ENCODE measurements around the gene PRSS57. TPM values are rescaled to one million over a fixed set of nuclear protein-coding genes. Genes with fewer than 3 reads are reported as not detected.

The PRSS57 gene
- total and polyA plus RNA-seq, 2 of the 13 experiments (the other 11 are each of a cell fraction or from before 2014, with no cell fraction given) = 0.12 TPM; not detected in 1

- no peak for TF ChIP-seq REST (IDR thresholded peaks at IDR 0.05; ENCODE audit: borderline replicate concordance in 1 of 2, low read depth in 1 of 2, low read length in 2 of 2)
- TF ChIP-seq MEIS1 (CRISPR knock-in tag; IDR thresholded peaks at IDR 0.05; ENCODE audit: borderline replicate concordance) = no peak
- 0 out of 2 replicates have a peak, but pooled peaks have one; percentile 0 for TF ChIP-seq ZNF724P (CRISPR knock-in tag; IDR thresholded peaks at IDR 0.05; ENCODE audit: borderline replicate concordance)
- no peak for TF ChIP-seq ZNF75D (CRISPR knock-in tag; IDR thresholded peaks at IDR 0.05; ENCODE audit: borderline replicate concordance)
- no peak for TF ChIP-seq STAT5B (CRISPR knock-in tag; IDR thresholded peaks at IDR 0.05)
- no peak for TF ChIP-seq ZNF646 (CRISPR knock-in tag; IDR thresholded peaks at IDR 0.05)
- TF ChIP-seq RFX1 (IDR thresholded peaks at IDR 0.05) = no peak
- TF ChIP-seq ZBTB25 (CRISPR knock-in tag; IDR thresholded peaks at IDR 0.05) = 0 out of 2 replicates have a peak, but pooled peaks have one; percentile 18
- TF ChIP-seq MAZ (IDR thresholded peaks at IDR 0.05; ENCODE audit: borderline replicate concordance, low read depth, low read length) = 0 out of 2 replicates have a peak, but pooled peaks have one; percentile 20
- TF ChIP-seq MAZ (CRISPR knock-in tag; IDR thresholded peaks at IDR 0.05; ENCODE audit: low read depth) = no peak
- TF ChIP-seq ZNF264 (CRISPR knock-in tag; IDR thresholded peaks at IDR 0.05) = no peak
- TF ChIP-seq ZBTB26 (CRISPR knock-in tag; IDR thresholded peaks at IDR 0.05; ENCODE audit: borderline replicate concordance) = no peak
- peak; percentile 27; the same call in 1 of the 2 replicates for TF ChIP-seq ZSCAN25 (CRISPR knock-in tag; IDR thresholded peaks at IDR 0.05)
- TF ChIP-seq ZNF577 (CRISPR knock-in tag; IDR thresholded peaks at IDR 0.05; ENCODE audit: borderline replicate concordance, low read depth) = no peak
- no peak for TF ChIP-seq ZBTB42 (CRISPR knock-in tag; IDR thresholded peaks at IDR 0.05)
- no peak for TF ChIP-seq BRCA1 (CRISPR knock-in tag; IDR thresholded peaks at IDR 0.05)
- no peak for TF ChIP-seq ARNT (IDR thresholded peaks at IDR 0.05)
Measured at GRCh38 chr19:662207-662961, 32.9 kb downstream of the PRSS57 start (continued).

Data from HepG2 (cell line).